Activated CD4-positive, alpha-beta T cell treated with anti-CD3 and anti-CD28 coated beads for 1 hour (primary cell): ENCODE measurements around the gene APBB2.
"Not testable (repeated sequence)": the region's sequence is repeated elsewhere in the genome, so short reads cannot be mapped to it uniquely, and the experiment has no call there.

Experiments used
- DNase-seq: peaks from one replicate; pipeline ENCODE4 v3.0.0-alpha.2; 2020

APBB2 gene

DNA sequence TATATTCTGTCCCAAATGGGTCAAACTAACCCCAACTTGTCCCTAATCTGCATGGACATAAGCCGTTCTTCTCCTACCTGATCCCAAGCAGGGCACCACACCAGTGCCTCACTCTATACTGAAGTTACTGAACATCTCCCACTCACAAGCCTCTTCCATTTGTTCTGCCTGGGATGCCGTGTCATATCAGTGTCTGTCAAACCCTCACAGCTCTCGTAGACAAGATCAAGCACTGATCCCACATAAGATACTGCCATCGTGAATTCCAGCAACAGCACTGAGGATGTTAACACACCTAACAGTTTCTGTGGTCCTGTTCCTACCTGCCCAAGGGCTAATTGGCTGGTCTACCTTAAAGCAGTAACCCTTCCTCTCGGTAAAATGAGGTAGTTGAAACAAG lies 162.1 kb downstream of the APBB2 start:
- DNase-seq: no peak

DNA sequence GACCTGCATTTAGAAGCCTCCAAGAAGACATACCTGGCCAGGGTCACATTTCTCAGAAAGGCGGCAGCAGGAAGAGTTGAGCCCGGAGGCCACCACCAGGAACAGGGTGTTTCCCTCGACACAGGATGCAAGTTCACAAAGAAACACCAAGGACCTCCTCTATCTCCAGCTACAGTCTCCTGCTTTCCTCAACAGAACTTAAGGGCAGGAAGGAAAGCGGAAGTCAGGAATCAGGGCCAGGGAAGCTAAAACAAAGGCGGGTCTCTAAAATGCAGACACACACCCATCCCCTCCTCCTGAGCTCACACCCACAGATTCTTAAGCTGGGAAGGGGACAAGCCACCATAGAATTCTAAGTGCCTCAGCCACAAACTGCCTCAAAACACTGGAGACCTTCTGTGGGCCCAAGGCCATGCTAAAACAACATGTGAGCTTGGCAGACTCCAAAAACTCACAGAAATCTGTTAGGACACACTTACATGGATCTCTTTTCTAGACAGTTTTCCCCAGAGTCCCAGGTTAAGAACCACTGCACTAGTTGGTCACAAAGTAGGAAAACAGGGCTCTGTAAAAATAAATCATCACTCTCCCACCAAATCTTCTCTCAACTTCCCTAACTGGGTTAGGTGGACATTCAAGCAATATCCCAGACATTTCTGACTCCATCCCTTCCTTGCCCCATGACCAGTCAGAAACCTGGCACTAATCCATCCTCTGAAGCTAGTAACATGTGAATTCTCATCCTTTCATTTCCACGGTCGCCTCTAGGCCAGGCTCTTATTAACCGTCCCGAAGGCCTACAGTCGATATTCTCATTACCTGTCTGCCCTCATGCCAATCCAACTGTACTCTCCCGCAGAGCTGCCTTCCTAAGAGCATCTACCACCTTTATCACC lies 163.2 kb downstream of the APBB2 start:
- DNase-seq: no peak

DNA sequence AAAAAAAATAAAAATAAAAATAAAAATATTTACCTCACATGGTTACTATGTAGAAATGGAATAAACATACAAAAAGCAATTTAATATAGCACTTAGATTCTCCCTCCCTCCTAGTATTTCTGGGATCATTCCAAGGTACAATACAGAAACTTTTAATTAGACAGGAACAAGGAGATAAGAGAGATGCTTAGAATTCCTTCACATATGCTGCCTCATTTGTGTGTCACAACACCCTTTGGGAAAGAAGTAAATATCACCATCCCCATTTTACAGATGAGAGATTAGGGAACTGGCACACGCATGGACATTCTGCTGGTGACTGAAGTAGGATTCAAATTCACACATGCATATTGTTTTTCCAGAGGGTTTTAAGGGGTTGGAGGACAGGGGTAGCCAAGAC lies 164.2 kb downstream of the APBB2 start:
- no peak for DNase-seq

DNA sequence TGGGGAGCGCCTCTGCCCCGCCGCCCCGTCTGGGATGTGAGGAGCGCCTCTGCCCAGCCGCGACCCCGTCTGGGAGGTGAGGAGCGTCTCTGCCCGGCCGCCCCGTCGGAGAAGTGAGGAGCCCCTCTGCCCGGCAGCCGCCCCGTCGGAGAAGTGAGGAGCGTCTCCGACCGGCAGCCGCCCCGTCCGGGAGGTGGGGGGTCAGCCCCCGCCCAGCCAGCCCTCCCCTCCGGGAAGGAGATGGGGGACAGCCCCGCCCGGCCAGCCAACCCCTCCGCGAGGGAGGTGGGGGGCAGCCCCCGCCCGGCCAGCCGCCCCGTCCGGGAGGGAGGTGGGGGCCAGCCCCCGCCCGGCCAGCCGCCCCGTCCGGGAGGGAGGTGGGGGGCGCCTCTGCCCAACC lies 165.2 kb downstream of the APBB2 start:
- DNase-seq: not testable (repeated sequence)

- DNase-seq: no peak
These were observed 169.6 kb downstream of the APBB2 start for GRCh38 chr4:41044791-41045190.

DNA sequence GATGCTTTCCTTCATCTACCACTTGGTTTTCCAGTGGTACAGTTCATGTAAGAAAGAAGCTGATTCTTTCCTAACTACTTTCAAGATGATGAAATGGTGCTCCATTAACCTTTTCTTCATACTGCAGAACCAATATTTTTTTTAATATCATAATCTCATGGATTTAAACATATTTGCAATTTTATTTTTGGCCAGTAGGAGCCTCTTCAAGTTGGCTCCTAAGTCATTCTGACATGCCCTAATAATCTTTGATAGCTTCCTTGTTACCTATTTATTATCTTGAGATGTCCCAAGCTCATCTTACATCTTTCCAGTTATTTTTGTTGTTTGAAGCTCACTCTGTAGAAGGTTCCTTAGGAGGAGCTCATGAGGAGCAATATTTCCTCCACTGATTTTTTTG lies 170.2 kb downstream of the APBB2 start:
- DNase-seq: no peak

GRCh38 chr4:41043465-41043864 lies 170.9 kb downstream of the APBB2 start:
- DNase-seq: no peak

GRCh38 chr4:41041551-41041950 lies 172.8 kb downstream of the APBB2 start:
- DNase-seq: no peak

DNA sequence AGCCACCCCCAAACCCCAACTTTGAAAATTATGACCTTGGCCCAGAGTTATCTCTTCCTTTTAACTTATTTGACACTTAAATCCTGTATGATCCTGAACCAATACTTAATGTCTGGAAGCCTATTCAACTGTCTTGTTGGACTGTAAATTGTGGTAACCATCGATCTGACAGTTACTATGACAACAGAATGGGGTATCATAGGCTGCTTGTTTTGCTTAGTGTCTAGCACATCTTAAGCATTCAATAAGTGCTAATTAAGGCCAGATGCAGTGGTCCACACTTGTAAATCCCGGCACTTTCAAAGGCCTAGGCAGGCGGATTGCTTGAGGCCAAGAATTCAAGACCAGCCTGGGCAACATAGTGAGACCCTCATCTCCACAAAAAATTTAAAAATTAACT lies 175.0 kb downstream of the APBB2 start:
- DNase-seq: no peak

DNA sequence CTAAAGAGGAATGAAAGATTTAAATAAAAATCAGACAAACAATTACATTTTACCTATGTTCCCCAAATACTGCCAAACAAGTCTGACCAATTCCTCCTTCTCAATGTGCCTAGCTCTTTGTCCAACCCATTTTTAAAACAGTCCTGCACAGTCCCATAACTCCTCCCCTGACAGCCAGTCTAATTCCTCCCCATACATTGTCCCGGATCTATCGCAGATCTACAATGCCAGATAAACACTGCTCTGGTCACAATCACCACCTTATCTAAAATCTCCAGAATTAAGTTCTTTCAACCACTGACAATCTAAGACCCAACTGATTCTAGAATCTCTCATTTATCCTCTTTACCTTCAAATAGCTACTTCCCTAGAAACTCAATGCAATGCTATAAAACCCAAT lies 176.0 kb downstream of the APBB2 start:
- DNase-seq: no peak

DNA sequence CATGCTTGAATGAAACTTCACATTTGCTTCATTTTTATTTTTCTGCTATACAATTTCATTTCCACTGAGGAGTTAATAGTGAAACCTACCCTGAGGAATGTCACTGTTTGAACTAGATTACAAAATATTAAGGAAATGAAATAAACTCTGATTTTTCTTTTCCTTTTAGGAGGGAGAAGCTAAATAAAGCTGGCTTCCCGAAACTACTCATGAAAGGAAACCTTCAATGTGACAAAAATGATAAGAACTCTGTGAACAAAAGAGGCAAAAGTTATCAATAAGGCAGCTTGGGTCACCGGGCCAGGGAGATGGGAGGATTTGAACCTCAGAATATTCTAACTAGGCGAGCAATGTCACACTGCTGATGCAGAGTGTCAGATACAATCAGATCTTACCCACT lies 185.2 kb downstream of the APBB2 start:
- no peak for DNase-seq

DNA sequence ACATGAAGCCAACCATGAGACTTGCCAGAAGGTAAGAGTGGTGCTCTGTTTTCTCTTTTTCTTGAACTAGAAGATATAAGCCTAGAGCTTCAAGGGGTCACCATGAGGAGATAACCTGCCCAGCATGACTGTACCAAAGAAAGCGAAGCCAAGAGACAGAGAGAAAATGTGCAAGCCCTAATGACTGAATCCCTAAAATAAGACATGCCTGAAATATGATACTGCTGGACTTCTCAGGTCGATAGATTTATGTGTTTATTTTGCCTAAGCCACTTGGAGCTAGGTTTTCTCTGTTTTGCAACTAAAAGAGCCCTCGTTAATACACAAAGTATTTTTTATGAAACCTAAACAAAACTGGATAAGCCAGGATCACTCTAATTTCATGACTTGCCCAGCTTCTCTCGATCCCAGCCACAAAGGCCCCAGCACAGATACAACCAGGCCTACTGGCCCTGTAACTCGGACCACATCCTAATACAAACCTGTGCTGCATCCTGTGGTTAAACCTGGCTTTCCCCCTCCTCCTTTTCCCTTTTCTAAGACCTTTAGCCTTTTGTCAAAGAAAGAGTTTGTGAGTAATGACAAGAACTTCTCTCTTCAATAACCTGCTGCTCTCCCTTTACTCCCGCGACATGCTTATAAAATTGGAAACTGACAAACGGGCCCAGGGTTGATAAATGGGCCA lies 185.8 kb downstream of the APBB2 start:
- no peak for DNase-seq

GRCh38 chr4:41026971-41027370 lies 187.4 kb downstream of the APBB2 start:
- no peak for DNase-seq

DNA sequence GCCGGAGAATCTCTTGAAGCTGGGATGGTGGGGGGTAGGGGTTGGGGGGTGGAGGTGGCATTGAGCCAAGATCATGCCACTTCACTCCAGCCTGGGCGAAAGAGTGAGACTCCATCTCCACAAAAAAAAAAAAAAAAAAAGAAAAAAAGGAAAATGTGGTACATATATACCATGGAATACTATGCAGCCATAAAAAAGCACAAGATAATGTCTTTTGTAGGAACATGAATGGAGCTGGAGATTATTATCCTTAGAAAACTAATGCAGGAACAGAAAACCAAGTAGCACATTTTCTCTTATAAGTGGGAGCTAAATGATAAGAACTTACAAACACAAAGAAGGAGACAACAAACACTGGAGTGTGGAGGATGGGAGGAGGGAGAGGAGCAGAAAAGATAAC lies 188.5 kb downstream of the APBB2 start:
- DNase-seq: no peak

DNA sequence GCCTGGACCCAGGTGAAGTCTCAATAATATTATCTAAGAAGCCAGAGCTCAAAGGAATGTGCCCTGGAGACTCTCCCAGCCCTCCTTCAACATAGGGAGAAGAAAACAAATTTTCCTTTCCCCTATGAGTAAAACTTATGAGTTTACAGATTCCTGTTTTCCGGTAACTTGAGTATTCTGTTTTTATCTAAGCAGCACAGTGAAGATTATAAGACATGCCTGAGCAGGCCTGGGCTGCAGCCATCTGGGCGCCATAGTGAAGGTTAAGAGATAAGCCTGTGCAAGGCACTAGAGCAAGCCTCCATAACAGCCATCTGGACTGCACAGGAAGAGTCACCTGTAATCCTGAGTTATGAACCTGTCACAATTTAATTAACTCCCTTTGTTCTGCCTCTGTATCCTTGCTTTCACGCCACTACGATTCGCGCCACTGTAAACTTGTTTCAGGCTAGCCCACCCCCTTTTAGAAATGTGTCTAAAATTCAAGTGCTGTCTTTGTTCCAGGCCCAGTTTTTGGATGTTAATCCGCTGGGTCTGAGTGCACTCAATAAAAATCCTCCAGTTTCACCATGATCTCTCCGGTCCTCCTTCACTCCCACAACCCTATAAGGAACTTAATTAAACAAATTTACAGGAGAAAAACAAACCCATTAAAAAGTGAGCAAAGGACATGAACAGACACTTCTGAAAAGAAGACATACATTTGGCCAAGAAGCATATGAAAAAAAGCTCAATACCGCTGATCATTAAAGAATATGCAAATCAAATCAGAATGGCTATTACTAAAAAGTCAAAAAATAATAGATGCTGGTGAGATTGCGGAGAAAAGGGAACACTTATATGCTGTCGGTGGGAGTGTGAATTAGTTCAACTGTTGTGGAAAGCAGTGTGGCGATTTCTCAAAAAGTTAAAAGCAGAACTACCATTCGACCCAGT lies 189.5 kb downstream of the APBB2 start:
- no peak for DNase-seq

DNA sequence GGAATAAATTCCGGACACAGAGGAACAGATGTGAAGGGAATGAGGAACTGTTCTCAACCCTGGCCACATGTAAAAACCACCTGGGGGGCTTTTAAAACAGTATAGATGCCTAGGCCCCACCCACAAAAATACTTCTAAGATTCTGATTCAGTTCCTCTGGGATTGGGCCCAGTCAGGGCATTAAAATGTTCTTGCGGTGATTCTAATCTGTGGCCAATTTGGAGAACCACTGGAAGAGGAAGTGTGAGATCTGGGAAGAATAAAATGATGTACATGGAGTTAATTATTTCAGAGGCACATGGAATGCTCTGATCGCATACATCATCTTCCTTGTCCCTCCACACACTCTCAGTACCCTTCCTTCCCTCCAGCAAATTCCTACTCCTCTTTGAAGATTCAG lies 192.2 kb downstream of the APBB2 start:
- no peak for DNase-seq

- no peak for DNase-seq
These were observed 199.2 kb downstream of the APBB2 start for GRCh38 chr4:41015016-41015675.

- no peak for DNase-seq
These were observed 200.2 kb downstream of the APBB2 start for GRCh38 chr4:41014158-41014557.

DNA sequence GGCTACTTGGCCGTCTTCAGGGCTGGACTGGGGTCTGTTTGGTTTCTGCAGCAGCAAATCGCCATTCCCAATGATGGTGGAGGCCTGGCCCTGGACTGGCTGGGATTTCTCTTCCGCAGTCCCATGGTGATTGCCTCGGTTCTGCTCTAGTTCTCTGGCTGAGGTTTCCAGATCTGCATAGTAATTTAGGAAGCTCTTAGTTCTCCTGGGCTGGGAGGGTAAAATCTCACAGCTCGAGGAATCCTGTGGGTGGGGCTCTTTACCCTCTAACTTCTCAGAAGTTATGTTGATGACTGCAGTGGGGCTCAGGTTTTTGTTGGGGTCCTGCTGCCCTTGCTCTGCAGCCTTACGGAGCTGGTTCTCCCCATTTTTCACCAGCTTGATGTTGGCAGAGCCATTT lies 200.6 kb downstream of the APBB2 start:
- no peak for DNase-seq

DNA sequence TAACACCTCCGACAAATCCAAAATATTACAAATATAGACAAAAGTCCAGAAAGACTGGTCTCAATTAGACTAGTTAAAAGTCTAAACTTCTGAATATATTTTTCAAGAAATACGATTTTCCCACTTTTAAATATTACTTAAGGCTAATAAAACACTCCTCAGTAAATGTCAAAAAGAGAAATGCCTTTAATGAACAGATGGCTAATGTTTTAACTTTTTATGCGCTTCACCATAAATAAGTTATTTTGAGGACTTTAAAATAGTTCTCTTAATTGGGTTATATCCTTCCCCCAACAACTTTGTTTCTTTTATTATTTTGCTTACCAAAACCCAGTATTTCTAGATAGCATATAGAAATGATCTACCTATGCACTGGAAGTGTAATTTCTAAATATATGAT lies 201.4 kb downstream of the APBB2 start:
- no peak for DNase-seq

GRCh38 chr4:41012293-41012692 lies 202.0 kb downstream of the APBB2 start:
- no peak for DNase-seq

DNA sequence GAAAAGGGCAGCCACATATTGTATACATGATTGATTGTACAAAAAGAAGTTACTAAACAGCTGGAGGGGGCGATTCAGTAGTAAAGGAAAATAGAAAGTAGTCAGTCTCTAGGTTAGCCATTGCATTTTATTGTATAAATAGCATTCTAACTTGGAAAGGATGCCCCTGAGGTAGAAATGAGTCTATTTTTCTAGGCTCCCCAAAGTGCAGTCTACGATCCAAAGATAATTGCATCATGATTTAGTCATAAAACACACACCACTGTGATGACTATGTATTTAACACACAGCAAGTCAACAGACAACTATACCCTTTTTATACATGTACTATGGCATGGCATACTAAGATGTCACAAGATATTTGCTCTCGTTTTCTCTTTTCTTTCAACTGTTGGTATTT lies 204.9 kb downstream of the APBB2 start:
- DNase-seq: no peak

GRCh38 chr4:41006141-41006540 lies 208.2 kb downstream of the APBB2 start:
- DNase-seq: no peak
